HL-60/S4 (cell line): ENCODE results near the gene PARVA.

Source experiments
- in situ Hi-C: fragments of 300-500 bp; cut with MboI; formaldehyde crosslinking; loops from 2 replicates; pipeline ENCODE4 v1.14.3; 2022; ENCODE audit warnings: low sequenced_read_pairs

PARVA gene

GRCh38 chr11:12430351-12430750, 53.0 kb downstream of the PARVA start:
- in situ Hi-C loops = no loop called here

GRCh38 chr11:12430954-12431595, 53.7 kb downstream of the PARVA start:
- in situ Hi-C loops = no loop called here

- in situ Hi-C loops = no loop called here
Observed at GRCh38 chr11:12432507-12432906, 55.1 kb downstream of the PARVA start.

GRCh38 chr11:12433121-12433520, 55.8 kb downstream of the PARVA start:
- in situ Hi-C loops = no loop called here

GRCh38 chr11:12433571-12434324, 56.4 kb downstream of the PARVA start:
- in situ Hi-C loops = no loop called here

- in situ Hi-C loops = no loop called here
Observed at GRCh38 chr11:12434325-12434654, 56.9 kb downstream of the PARVA start.

GRCh38 chr11:12435264-12435663, 57.9 kb downstream of the PARVA start:
- in situ Hi-C loops = no loop called here

- in situ Hi-C loops = no loop called here
Observed at GRCh38 chr11:12436266-12436665, 58.9 kb downstream of the PARVA start.

- in situ Hi-C loops = no loop called here
Observed at GRCh38 chr11:12438291-12438690, 60.9 kb downstream of the PARVA start.

- in situ Hi-C loops = no loop called here
Observed at GRCh38 chr11:12439615-12440014, 62.2 kb downstream of the PARVA start.

- in situ Hi-C loops = no loop called here
Observed at GRCh38 chr11:12440565-12440964, 63.2 kb downstream of the PARVA start.

GRCh38 chr11:12441231-12441861, 64.0 kb downstream of the PARVA start:
- in situ Hi-C loops = no loop called here

GRCh38 chr11:12444601-12445000, 67.2 kb downstream of the PARVA start:
- in situ Hi-C loops = no loop called here

- in situ Hi-C loops = no loop called here
Observed at GRCh38 chr11:12445001-12445400, 67.6 kb downstream of the PARVA start.

- in situ Hi-C loops = no loop called here
Observed at GRCh38 chr11:12446863-12447262, 69.5 kb downstream of the PARVA start.

GRCh38 chr11:12448131-12448939, 71.0 kb downstream of the PARVA start:
- in situ Hi-C loops = no loop called here

- in situ Hi-C loops = no loop called here
Observed at GRCh38 chr11:12449961-12450715, 72.8 kb downstream of the PARVA start.

GRCh38 chr11:12451179-12451814, 73.9 kb downstream of the PARVA start:
- in situ Hi-C loops = no loop called here

- in situ Hi-C loops = no loop called here
Observed at GRCh38 chr11:12453243-12453642, 75.9 kb downstream of the PARVA start.

GRCh38 chr11:12454782-12455181, 77.4 kb downstream of the PARVA start:
- in situ Hi-C loops = no loop called here
